HG03378 (cell line): Measurements from ENCODE around the gene SLC25A30.
A peak's percentile ranks its signal among the peaks of the same experiment; 100 is the strongest.
"Not testable (repeated sequence)": the region's sequence is repeated elsewhere in the genome, so short reads cannot be mapped to it uniquely, and the experiment has no call there.

ENCODE experiments used
- ATAC-seq: cut with Tn5 transposase; IDR thresholded peaks from one replicate; pipeline ENCODE4 v1.9.1; 2021; ENCODE audit warnings: mild to moderate bottlenecking, moderate library complexity; ENCODE audit not compliant: unreplicated experiment

SLC25A30 gene

GRCh38 chr13:45370922-45371406 lies 47.2 kb downstream of the SLC25A30 start:
- ATAC-seq, result no peak

- ATAC-seq, result no peak
These were observed 49.1 kb downstream of the SLC25A30 start for GRCh38 chr13:45369116-45369515.

GRCh38 chr13:45368571-45368970 lies 49.6 kb downstream of the SLC25A30 start:
- no peak for ATAC-seq

GRCh38 chr13:45368005-45368404 lies 50.2 kb downstream of the SLC25A30 start:
- no peak for ATAC-seq

GRCh38 chr13:45367358-45367757 lies 50.8 kb downstream of the SLC25A30 start:
- ATAC-seq, result peak; percentile 92

- ATAC-seq, result no peak
These were observed 52.7 kb downstream of the SLC25A30 start for GRCh38 chr13:45365558-45365885.

- no peak for ATAC-seq
These were observed 53.2 kb downstream of the SLC25A30 start for GRCh38 chr13:45364876-45365557.

- ATAC-seq, result no peak
These were observed 55.2 kb downstream of the SLC25A30 start for GRCh38 chr13:45362939-45363338.

GRCh38 chr13:45361596-45362206 lies 56.5 kb downstream of the SLC25A30 start:
- no peak for ATAC-seq

- no peak for ATAC-seq
These were observed 61.1 kb downstream of the SLC25A30 start for GRCh38 chr13:45356966-45357672.

GRCh38 chr13:45353895-45354294 lies 64.3 kb downstream of the SLC25A30 start:
- ATAC-seq, result no peak

- no peak for ATAC-seq
These were observed 66.1 kb downstream of the SLC25A30 start for GRCh38 chr13:45352031-45352430.

GRCh38 chr13:45350152-45350551 lies 68.0 kb downstream of the SLC25A30 start:
- no peak for ATAC-seq

GRCh38 chr13:45349438-45349837 lies 68.7 kb downstream of the SLC25A30 start:
- ATAC-seq, result no peak

- ATAC-seq, result not testable (repeated sequence)
These were observed 74.1 kb downstream of the SLC25A30 start for GRCh38 chr13:45344064-45344463.
